ENCODE results near the gene CD5L.

CD5L gene

DNA sequence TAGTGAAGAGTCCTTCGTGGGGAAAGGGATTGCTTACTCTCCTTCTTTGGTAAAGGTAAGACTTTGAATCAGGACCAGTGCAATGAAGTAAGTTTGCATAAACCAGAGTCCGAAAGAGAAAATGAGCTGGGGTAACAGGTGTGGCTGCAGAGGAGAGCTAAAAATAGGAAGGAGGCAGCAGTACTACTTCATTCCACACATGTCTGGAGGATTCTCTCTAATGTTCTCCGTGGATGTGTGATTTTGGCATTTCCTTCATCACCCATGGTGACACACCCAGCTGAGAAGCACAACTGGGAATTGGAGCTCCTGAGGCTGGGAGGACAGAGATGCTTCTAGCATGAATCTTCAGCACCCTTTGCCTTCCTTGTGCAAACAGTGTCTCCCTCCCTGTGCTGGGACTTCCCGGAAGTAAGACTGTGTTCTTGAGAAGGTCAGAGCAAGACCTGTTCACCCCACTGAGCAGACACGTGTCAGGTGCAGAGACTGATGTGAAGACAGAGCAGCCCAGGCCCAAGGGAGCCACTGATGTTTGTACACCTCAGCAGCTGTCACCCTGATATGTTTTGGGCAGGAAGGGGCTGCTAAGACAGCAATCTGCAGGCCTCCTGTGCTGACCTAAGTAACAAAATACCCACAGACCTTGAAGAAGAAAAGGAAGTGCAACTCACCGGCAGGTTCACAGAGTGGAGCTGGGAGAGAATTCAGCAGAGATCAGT lies 35.0 kb downstream of the CD5L start:
- no peak for DNase-seq

DNA sequence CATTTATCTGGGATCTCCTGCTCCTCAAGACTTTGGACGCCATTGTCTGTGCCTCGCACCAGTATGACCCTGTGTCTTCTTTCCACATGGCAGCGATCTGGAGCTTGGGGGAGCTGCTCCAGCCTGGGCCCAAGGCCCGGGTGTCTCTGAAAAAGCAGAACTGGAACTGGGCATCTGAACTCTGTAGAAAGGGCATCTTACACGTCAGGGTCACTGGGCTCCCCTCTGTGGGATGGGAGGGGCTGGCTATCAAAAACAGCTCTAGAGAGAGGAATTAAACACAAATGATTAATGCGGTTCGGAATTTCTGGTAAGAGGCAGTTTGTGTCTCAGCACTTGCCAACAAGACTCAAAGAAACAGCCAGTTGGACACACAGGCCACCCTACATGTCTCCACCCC lies 37.8 kb downstream of the CD5L start:
- DNase-seq = no peak

DNA sequence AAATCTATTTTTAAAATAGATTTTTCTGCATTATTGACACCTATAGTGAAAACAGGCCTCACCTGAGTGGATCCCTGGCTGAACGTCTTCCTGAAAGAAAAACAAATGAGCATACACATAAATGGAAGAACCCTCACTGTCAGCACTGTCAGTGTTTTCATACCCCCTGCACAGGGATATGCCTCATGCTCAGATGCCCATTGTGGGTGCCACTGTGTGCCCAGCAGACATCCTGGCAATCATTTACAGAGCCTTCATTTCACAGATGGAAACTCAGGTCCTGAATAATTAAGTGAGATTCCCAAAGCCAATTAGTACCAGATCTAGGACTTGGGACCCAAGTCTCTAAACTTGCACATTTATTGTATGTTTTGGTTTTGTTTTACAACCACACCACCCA lies 41.6 kb downstream of the CD5L start:
- DNase-seq = no peak

DNA sequence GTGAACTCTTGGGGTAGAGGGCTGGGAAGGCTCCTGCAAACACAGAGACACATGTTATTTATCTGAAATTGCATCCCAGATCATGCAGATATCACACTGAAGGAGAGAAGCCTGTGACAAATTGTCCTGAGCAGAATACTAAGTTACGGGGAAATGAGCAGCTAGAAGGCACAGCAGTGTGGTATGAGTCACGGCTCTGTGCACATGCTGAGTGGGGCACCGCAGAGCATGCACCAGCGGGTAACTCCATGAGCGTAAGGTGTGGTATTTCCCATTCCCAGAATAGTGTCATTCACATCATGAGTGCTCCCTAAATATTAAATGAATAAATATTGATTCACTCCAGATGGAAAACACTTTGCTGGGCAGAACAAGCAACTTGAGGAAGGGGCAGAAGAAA lies 43.4 kb downstream of the CD5L start:
- DNase-seq = no peak

DNA sequence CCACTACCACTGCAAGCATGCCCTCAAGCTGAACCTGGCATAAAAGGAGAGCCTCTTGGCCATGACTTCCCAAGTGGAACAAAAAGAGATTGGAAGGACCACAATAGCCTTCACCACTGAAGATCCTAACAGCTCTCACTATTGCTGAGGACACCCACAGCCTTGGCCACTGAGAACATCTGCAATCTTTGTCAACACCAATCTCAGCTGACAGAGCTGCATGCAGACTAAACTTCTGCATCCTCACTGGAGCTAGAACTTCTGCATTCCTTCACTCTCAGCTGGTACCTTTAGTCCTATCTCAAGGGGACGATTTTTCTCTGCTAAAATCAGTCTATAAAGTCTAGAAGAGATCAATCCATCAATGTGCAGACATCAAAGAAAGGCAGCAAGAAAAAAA lies 56.4 kb downstream of the CD5L start:
- DNase-seq = no peak

DNA sequence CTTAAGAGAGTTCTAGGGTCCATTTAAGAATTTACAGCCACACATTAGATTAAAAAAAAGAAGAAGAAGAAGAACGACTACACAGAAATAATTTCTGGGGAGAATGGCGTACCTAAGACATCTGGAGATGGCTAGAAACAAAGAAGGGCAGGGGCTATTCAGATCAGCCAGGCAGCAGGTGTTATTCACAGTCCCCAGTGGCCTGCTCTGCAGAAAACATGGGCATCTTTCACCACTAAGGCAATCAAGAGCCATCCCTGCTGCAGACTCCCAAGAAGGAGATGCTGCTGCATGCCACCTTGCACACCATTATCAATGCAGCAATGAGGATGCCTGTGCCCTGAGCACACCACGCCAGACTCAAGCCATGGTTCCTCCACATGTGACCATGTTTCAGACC lies 56.8 kb downstream of the CD5L start:
- no peak for DNase-seq

DNA sequence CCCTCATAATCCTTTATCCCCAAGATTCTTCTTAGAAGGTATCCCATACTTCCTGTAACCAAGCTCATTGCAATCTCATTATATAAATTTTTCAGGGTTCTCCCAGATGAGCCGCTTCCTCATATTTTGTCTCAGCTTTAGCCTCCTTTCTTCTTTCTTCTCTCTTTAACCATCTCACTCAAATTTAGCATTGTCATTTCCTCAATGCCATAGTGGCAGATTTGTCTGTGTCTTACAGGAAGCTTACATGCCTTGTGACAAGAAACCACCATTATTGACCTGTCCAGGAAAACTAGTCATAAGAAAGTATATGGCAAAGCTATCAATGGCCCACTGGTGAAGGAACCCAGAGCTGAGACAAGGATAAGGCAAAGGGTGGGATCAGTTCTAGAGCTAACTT lies 58.7 kb downstream of the CD5L start:
- DNase-seq = no peak

DNA sequence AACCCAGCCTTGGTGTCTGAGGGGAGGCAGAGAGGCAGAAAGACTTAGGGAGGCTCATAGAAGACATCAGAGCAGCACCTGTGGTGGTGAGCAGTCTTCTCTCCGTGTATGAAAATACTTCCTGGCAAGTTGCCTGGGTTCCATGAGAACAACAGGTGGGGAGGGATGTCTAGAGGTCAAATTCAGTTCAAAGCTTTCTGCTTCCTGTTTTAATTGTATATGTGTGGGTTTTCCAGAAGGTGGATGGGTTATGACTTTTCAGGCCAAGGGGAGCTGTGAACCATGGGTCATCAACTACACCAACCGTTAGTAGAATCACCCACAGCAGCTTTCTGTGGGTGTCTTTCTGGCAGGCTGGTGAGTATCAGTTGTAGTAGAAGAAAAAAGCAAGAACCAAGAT lies 60.6 kb downstream of the CD5L start:
- DNase-seq = no peak

All from activated CD4-positive, alpha-beta T cell treated with anti-CD3 and anti-CD28 coated beads, Interleukin-2, Interleukin-6, amounts not matched to agents 100 ng/mL and 50 ng/mL, durations not matched to agents 16 hours and 8 hours (primary cell).